Measurements from ENCODE around the gene CTNNA3.

Gene CTNNA3

DNA sequence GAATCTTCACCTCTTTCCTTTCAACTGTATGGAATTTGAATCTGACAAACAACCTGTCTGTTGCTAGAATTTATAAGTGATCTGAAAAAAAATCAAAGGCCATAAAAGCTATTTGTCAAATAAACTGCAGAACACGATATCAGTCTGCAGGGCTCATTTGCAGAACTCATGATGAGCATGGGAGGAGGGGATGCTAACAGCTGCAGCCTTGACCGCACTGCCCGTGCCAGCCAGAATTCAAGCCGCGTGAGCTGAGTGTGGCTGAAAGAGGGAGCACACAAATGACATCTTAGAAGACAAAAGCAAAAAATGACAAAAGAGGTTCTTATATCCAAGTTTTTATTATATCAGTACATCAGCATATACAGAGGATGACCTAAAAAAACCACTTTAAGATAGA lies 754.5 kb downstream of the CTNNA3 start:
- ChIA-PET CTCF (no interaction called here), POLR2A (no interaction called here)
- no peaks in the 10 kb centered on the region for H3K27me3 ChIP-seq (replicated peaks in 2 of 5; ENCODE audit: control insufficient read depth in 4 of 5, insufficient read depth in 5 of 5, low read length in 4 of 5)
- DNase-seq = no peak
- no peaks in the 10 kb centered on the region for H3K36me3 ChIP-seq (ENCODE audit: control insufficient read depth in 4 of 4, insufficient read depth in 4 of 4, low read length in 3 of 4)
- H3K4me1 ChIP-seq (ENCODE audit: control extremely low read depth in 1 of 4, control insufficient read depth in 4 of 4, insufficient read depth in 4 of 4, low read length in 3 of 4) = no peaks in the 10 kb centered on the region
- no peaks in the 10 kb centered on the region for H3K9me3 ChIP-seq (ENCODE audit: control extremely low read depth in 1 of 5, control insufficient read depth in 4 of 5, insufficient read depth in 2 of 5, low read depth in 1 of 5, low read length in 4 of 5)
- WGBS (ENCODE audit: insufficient coverage) = 83% methylated on average over 1 of the region's 5 CpGs
- no peak overlapping the region for H3K4me3 ChIP-seq (ENCODE audit: control insufficient read depth in 1 of 7, extremely low read depth in 1 of 7, insufficient read depth in 4 of 7, low read depth in 2 of 7, low read length in 6 of 7)
- H3K27ac ChIP-seq (ENCODE audit: insufficient read depth in 1 of 2, low read depth in 1 of 2, low read length in 2 of 2, poor library complexity in 1 of 2, severe bottlenecking in 2 of 2) = no peak overlapping the region

DNA sequence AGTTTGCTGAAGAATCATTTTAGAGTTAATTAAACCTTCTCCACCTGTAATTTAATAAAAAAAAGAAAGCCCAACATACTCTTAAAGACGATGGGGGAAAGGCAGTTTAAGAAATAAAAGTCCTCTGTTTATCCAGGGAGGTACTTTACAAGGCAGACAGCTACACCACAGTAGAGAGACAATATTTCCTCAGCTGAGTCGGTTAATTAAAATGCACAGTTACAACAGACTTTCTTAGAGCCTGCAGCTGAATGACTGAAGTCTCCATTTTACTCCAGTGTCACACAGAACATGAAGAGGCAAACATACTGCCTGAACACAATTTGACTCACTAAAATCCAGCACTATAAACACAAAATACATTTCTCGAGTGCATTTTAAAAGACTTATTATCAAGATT lies 755.0 kb downstream of the CTNNA3 start:
- no peaks in the 10 kb centered on the region for H3K36me3 ChIP-seq (ENCODE audit: control insufficient read depth in 4 of 4, insufficient read depth in 4 of 4, low read length in 3 of 4)
- WGBS (ENCODE audit: insufficient coverage) = 83% methylated on average over 2 of the region's 3 CpGs
- POLR2A ChIA-PET = no interaction called here
- no peaks in the 10 kb centered on the region for H3K9me3 ChIP-seq (ENCODE audit: control extremely low read depth in 1 of 5, control insufficient read depth in 4 of 5, insufficient read depth in 2 of 5, low read depth in 1 of 5, low read length in 4 of 5)
- DNase-seq = no peak
- no peak overlapping the region for H3K27ac ChIP-seq (ENCODE audit: insufficient read depth in 1 of 2, low read depth in 1 of 2, low read length in 2 of 2, poor library complexity in 1 of 2, severe bottlenecking in 2 of 2)
- no peaks in the 10 kb centered on the region for H3K4me1 ChIP-seq (ENCODE audit: control extremely low read depth in 1 of 4, control insufficient read depth in 4 of 4, insufficient read depth in 4 of 4, low read length in 3 of 4)
- CTCF ChIA-PET = no interaction called here
- H3K27me3 ChIP-seq (replicated peaks in 2 of 5; ENCODE audit: control insufficient read depth in 4 of 5, insufficient read depth in 5 of 5, low read length in 4 of 5) = no peaks in the 10 kb centered on the region
- H3K4me3 ChIP-seq (ENCODE audit: control insufficient read depth in 1 of 7, extremely low read depth in 1 of 7, insufficient read depth in 4 of 7, low read depth in 2 of 7, low read length in 6 of 7) = no peak overlapping the region

DNA sequence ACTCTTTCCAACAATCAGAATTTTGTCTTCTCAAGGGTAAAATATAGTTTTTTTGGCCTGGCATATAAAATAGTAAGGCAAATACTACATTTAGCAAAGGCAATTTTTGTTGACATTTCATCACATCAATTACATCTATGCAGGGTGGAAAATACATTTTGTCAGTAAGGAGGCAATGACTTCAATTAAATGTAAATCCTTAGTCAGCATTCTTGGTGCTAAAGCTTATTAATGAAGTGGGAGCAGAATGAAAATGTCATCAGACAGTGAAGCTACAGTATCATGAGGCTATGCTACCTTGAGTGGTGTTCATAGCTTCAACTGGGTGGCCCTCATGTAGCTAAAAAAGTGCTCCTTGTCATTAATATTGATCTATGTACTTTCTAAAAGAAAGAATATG lies 761.3 kb downstream of the CTNNA3 start:
- H3K27me3 ChIP-seq (replicated peaks in 2 of 5; ENCODE audit: control insufficient read depth in 4 of 5, insufficient read depth in 5 of 5, low read length in 4 of 5) = peaks cover 0 to 5% (median 2%) of the 10 kb centered on the region in 5 experiments
- H3K4me3 ChIP-seq (ENCODE audit: control insufficient read depth in 1 of 7, extremely low read depth in 1 of 7, insufficient read depth in 4 of 7, low read depth in 2 of 7, low read length in 6 of 7) = no peak overlapping the region
- H3K36me3 ChIP-seq (ENCODE audit: control insufficient read depth in 4 of 4, insufficient read depth in 4 of 4, low read length in 3 of 4) = no peaks in the 10 kb centered on the region
- no peak overlapping the region for H3K27ac ChIP-seq (ENCODE audit: insufficient read depth in 1 of 2, low read depth in 1 of 2, low read length in 2 of 2, poor library complexity in 1 of 2, severe bottlenecking in 2 of 2)
- CTCF ChIA-PET = interaction anchor here (0.9 to 1.3 kb wide), 3 partner anchors 9 to 754 kb away, joined by 3 to 5 read pairs (median 4); partner anchors contain the start of gene LRRTM3
- DNase-seq = no peak
- no peaks in the 10 kb centered on the region for H3K9me3 ChIP-seq (ENCODE audit: control extremely low read depth in 1 of 5, control insufficient read depth in 4 of 5, insufficient read depth in 2 of 5, low read depth in 1 of 5, low read length in 4 of 5)
- POLR2A ChIA-PET = no interaction called here
- no peaks in the 10 kb centered on the region for H3K4me1 ChIP-seq (ENCODE audit: control extremely low read depth in 1 of 4, control insufficient read depth in 4 of 4, insufficient read depth in 4 of 4, low read length in 3 of 4)

DNA sequence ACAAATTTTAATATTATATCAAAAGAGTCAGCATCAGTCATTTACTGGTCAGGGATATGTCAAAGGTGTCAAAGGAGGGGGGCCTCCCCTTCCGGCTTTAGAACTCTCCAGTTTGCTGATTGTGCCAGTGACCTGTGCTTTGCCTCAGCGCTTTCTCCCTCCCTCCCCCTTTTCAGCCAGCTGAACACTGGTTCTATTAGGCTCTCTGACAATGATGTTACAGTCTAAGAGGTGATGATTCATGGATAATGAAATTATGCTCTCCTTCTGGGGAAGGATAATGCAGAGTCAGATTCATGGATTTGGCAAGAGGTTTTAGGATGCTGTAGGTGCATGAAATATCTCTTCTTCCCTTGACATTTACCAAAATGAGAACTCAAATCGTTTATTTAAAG lies 764.0 kb downstream of the CTNNA3 start:
- no peak for DNase-seq
- H3K9me3 ChIP-seq (ENCODE audit: control extremely low read depth in 1 of 5, control insufficient read depth in 4 of 5, insufficient read depth in 2 of 5, low read depth in 1 of 5, low read length in 4 of 5) = no peaks in the 10 kb centered on the region
- CTCF ChIA-PET = interaction anchor here (0.6 to 1.0 kb wide), 2 partner anchors 16 to 752 kb away, joined by 3 read pairs; no protein-coding TSS in a partner anchor
- 86% methylated on average over 1 of the region's 3 CpGs for WGBS (ENCODE audit: insufficient coverage)
- H3K4me3 ChIP-seq (ENCODE audit: control insufficient read depth in 1 of 7, extremely low read depth in 1 of 7, insufficient read depth in 4 of 7, low read depth in 2 of 7, low read length in 6 of 7) = no peak overlapping the region
- H3K27me3 ChIP-seq (replicated peaks in 2 of 5; ENCODE audit: control insufficient read depth in 4 of 5, insufficient read depth in 5 of 5, low read length in 4 of 5) = peaks cover 21 to 33% (median 26%) of the 10 kb centered on the region in 5 experiments
- H3K27ac ChIP-seq (ENCODE audit: insufficient read depth in 1 of 2, low read depth in 1 of 2, low read length in 2 of 2, poor library complexity in 1 of 2, severe bottlenecking in 2 of 2) = no peak overlapping the region
- H3K36me3 ChIP-seq (ENCODE audit: control insufficient read depth in 4 of 4, insufficient read depth in 4 of 4, low read length in 3 of 4) = no peaks in the 10 kb centered on the region
- POLR2A ChIA-PET = no interaction called here
- peaks cover 0 to 3% (median 0%) of the 10 kb centered on the region in 4 experiments for H3K4me1 ChIP-seq (ENCODE audit: control extremely low read depth in 1 of 4, control insufficient read depth in 4 of 4, insufficient read depth in 4 of 4, low read length in 3 of 4)

DNA sequence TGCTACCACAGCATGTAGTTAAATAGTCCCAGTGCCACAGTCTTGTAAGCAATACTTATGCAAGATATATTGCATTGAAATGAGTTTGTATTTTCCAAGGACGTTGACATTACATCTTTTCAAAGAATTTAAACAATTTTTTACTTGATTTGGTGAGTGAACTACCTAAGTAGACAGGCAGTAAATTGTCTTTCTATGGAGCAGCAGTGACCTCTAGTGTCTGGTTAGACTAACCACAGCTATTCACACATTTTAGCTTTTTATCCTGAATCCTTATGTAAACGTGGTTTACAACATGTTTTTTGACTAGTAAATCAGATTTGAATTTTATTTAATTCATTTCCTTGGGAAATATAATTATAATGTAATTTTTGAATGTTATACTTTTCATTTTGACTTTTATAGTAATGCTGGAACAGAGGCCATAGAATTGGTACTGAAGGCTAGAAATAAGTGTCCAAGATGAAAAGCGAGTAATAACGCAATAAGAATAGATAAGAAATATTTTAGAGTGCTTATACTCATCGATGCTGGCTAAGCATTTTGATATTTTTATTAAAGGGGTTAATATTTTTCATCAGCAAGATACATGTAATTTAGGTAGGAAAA lies 764.6 kb downstream of the CTNNA3 start:
- no CpG with 5 or more reads among the region's 5 CpGs for WGBS (ENCODE audit: insufficient coverage)
- Histone ChIP-seq H3K4me1 (ENCODE audit: control extremely low read depth in 1 of 4, control insufficient read depth in 4 of 4, insufficient read depth in 4 of 4, low read length in 3 of 4) (peaks cover 0 to 3% (median 0%) of the 10 kb centered on the region in 4 experiments), H3K36me3 (ENCODE audit: control insufficient read depth in 4 of 4, insufficient read depth in 4 of 4, low read length in 3 of 4) (no peaks in the 10 kb centered on the region), H3K27ac (ENCODE audit: insufficient read depth in 1 of 2, low read depth in 1 of 2, low read length in 2 of 2, poor library complexity in 1 of 2, severe bottlenecking in 2 of 2) (no peak overlapping the region), H3K4me3 (ENCODE audit: control insufficient read depth in 1 of 7, extremely low read depth in 1 of 7, insufficient read depth in 4 of 7, low read depth in 2 of 7, low read length in 6 of 7) (no peak overlapping the region), H3K27me3 (replicated peaks in 2 of 5; ENCODE audit: control insufficient read depth in 4 of 5, insufficient read depth in 5 of 5, low read length in 4 of 5) (peaks cover 22 to 37% (median 28%) of the 10 kb centered on the region in 5 experiments), H3K9me3 (ENCODE audit: control extremely low read depth in 1 of 5, control insufficient read depth in 4 of 5, insufficient read depth in 2 of 5, low read depth in 1 of 5, low read length in 4 of 5) (no peaks in the 10 kb centered on the region)
- CTCF ChIA-PET = interaction anchor here (0.6 to 1.0 kb wide), 2 partner anchors 15 to 752 kb away, joined by 3 read pairs; no protein-coding TSS in a partner anchor
- POLR2A ChIA-PET = no interaction called here
- peak; percentile 60 to 87 (median 79) for DNase-seq

DNA sequence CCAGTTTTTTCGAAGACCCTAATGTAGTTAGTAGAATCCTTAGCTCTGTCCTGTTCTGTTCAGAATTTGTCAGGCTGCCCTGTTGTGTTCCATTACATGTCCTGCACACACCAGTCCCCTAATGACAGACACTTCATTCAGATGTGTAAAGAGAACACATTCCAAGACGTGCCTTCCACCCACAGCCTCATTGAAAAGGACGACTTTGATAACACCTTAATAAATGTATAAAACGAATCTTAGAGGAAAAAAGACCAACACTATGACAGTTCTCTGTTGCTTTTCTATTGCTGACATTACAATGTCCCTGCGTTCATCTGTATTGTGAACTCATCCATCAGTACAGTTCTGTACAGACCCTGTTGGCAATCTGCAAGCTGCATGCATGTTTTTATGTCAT lies 766.6 kb downstream of the CTNNA3 start:
- no peak for DNase-seq
- Histone ChIP-seq H3K4me1 (ENCODE audit: control extremely low read depth in 1 of 4, control insufficient read depth in 4 of 4, insufficient read depth in 4 of 4, low read length in 3 of 4) (peaks cover 0 to 7% (median 0%) of the 10 kb centered on the region in 4 experiments), H3K27ac (ENCODE audit: insufficient read depth in 1 of 2, low read depth in 1 of 2, low read length in 2 of 2, poor library complexity in 1 of 2, severe bottlenecking in 2 of 2) (no peak overlapping the region), H3K36me3 (ENCODE audit: control insufficient read depth in 4 of 4, insufficient read depth in 4 of 4, low read length in 3 of 4) (no peaks in the 10 kb centered on the region), H3K27me3 (replicated peaks in 2 of 5; ENCODE audit: control insufficient read depth in 4 of 5, insufficient read depth in 5 of 5, low read length in 4 of 5) (peaks cover 26 to 57% (median 31%) of the 10 kb centered on the region in 5 experiments), H3K9me3 (ENCODE audit: control extremely low read depth in 1 of 5, control insufficient read depth in 4 of 5, insufficient read depth in 2 of 5, low read depth in 1 of 5, low read length in 4 of 5) (no peaks in the 10 kb centered on the region), H3K4me3 (ENCODE audit: control insufficient read depth in 1 of 7, extremely low read depth in 1 of 7, insufficient read depth in 4 of 7, low read depth in 2 of 7, low read length in 6 of 7) (no peak overlapping the region)
- CTCF ChIA-PET = interaction anchor here (1.1 kb wide), 2 partner anchors 9 to 343 kb away, joined by 3 to 5 read pairs; no protein-coding TSS in a partner anchor
- WGBS (ENCODE audit: insufficient coverage) = 81% methylated on average over 4 of the region's 5 CpGs
- POLR2A ChIA-PET = no interaction called here

DNA sequence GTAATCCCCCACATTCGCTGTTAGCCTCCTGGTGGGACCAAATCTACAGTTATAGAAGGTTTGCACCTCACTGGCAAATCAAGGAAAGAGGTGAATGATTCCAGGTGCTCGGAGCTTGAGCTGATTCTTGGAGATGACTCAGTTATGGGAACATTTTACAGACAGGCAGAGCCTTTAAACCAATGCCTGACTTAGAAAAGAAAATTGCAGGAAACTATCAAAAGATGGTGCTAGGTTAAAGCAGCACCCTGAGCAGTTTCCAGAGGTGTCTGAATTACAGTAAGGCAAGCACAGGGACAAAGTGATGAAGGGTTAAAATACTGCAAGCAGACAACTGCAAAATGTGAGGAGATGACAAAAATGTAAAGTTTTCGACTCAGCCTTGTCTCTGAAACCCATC lies 767.2 kb downstream of the CTNNA3 start:
- DNase-seq = no peak
- CTCF ChIA-PET = interaction anchor here (1.1 to 3.4 kb wide), 2 partner anchors 9 to 343 kb away, joined by 3 to 13 read pairs; no protein-coding TSS in a partner anchor
- WGBS (ENCODE audit: insufficient coverage) = 100% methylated on average over 1 of the region's 3 CpGs
- no peak overlapping the region for H3K4me3 ChIP-seq (ENCODE audit: control insufficient read depth in 1 of 7, extremely low read depth in 1 of 7, insufficient read depth in 4 of 7, low read depth in 2 of 7, low read length in 6 of 7)
- POLR2A ChIA-PET = no interaction called here
- H3K36me3 ChIP-seq (ENCODE audit: control insufficient read depth in 4 of 4, insufficient read depth in 4 of 4, low read length in 3 of 4) = no peaks in the 10 kb centered on the region
- peaks cover 27 to 57% (median 31%) of the 10 kb centered on the region in 5 experiments for H3K27me3 ChIP-seq (replicated peaks in 2 of 5; ENCODE audit: control insufficient read depth in 4 of 5, insufficient read depth in 5 of 5, low read length in 4 of 5)
- H3K4me1 ChIP-seq (ENCODE audit: control extremely low read depth in 1 of 4, control insufficient read depth in 4 of 4, insufficient read depth in 4 of 4, low read length in 3 of 4) = peaks cover 0 to 7% (median 0%) of the 10 kb centered on the region in 4 experiments
- no peaks in the 10 kb centered on the region for H3K9me3 ChIP-seq (ENCODE audit: control extremely low read depth in 1 of 5, control insufficient read depth in 4 of 5, insufficient read depth in 2 of 5, low read depth in 1 of 5, low read length in 4 of 5)
- H3K27ac ChIP-seq (ENCODE audit: insufficient read depth in 1 of 2, low read depth in 1 of 2, low read length in 2 of 2, poor library complexity in 1 of 2, severe bottlenecking in 2 of 2) = no peak overlapping the region
